DOHH2 (cell line): ENCODE results near the gene FCGBP.

Experiments
- H3F3A ChIP-seq: fragments of 200-600 bp; sonication (generic), shearing (Covaris generic); 2 replicates; pipeline ENCODE4 v1.6.0; 2016; ENCODE audit warnings: antibody characterized with exemption, mild to moderate bottlenecking; ENCODE audit not compliant: control insufficient read depth, insufficient read depth
- H3K27ac ChIP-seq: fragments of 200-600 bp; sonication (generic); 2 replicates; pipeline ENCODE4 v1.5.1; 2014; ENCODE audit warnings: low read depth, mild to moderate bottlenecking, low read length, moderate library complexity
- H3K27me3 ChIP-seq: fragments of 200-600 bp; sonication (generic); 2 replicates; pipeline ENCODE4 v1.6.1; 2014; ENCODE audit warnings: mild to moderate bottlenecking, low read length, mixed read lengths; ENCODE audit not compliant: control insufficient read depth
- H3K36me3 ChIP-seq: fragments of 200-600 bp; sonication (generic); 2 replicates; pipeline ENCODE4 v1.6.1; 2014; ENCODE audit warnings: mild to moderate bottlenecking, low read length, moderate library complexity, mixed read lengths; ENCODE audit not compliant: control insufficient read depth
- H3K4me1 ChIP-seq: fragments of 200-600 bp; sonication (generic); 2 replicates; pipeline ENCODE4 v1.6.1; 2014; ENCODE audit warnings: mild to moderate bottlenecking, low read length, mixed read lengths; ENCODE audit not compliant: control insufficient read depth
- H3K4me2 ChIP-seq: fragments of 200-600 bp; sonication (generic); 2 replicates; pipeline ENCODE4 v1.6.0; 2014; ENCODE audit warnings: mild to moderate bottlenecking, low read length, moderate library complexity
- H3K4me3 ChIP-seq: fragments of 200-600 bp; sonication (generic); 2 replicates; pipeline ENCODE4 v1.5.1; 2014; ENCODE audit warnings: mild to moderate bottlenecking, low read length, mixed read lengths
- H3K79me2 ChIP-seq: fragments of 200-600 bp; sonication (generic); 2 replicates; pipeline ENCODE4 v1.6.1; 2014; ENCODE audit warnings: mild to moderate bottlenecking, low read length, mixed read lengths; ENCODE audit not compliant: control insufficient read depth
- H3K9me2 ChIP-seq: fragments of 200-600 bp; sonication (generic); replicated peaks from 2 replicates; pipeline ENCODE4 v1.6.1; 2014; ENCODE audit warnings: mild to moderate bottlenecking, low read length, mixed read lengths; ENCODE audit not compliant: control insufficient read depth
- H3K9me3 ChIP-seq: fragments of 200-600 bp; sonication (generic); 2 replicates; pipeline ENCODE4 v1.6.1; 2014; ENCODE audit warnings: antibody characterized with exemption, low read length, mixed read lengths; ENCODE audit not compliant: control insufficient read depth, insufficient read depth
- H4K20me1 ChIP-seq: fragments of 200-600 bp; sonication (generic); 2 replicates; pipeline ENCODE4 v1.6.0; 2014; ENCODE audit warnings: low read depth, mild to moderate bottlenecking, antibody characterized with exemption, low read length, moderate library complexity; ENCODE audit not compliant: control insufficient read depth, insufficient read depth
- EZH2phosphoT487 ChIP-seq: fragments of 200-600 bp; sonication (generic); IDR thresholded peaks from 2 replicates; pipeline ENCODE4 v1.6.1; 2017; ENCODE audit warnings: borderline replicate concordance, mild to moderate bottlenecking, antibody characterized with exemption, low read length, moderate library complexity, mixed read lengths
- TF ChIP-seq, protein P1 (sequence below): fragments of 200-600 bp; sonication (generic); IDR thresholded peaks from one replicate; pipeline ENCODE4 v1.5.1; 2014; ENCODE audit warnings: antibody characterized with exemption, mild to moderate bottlenecking, low read depth, low read length; ENCODE audit not compliant: poor library complexity, severe bottlenecking

FCGBP gene

DNA sequence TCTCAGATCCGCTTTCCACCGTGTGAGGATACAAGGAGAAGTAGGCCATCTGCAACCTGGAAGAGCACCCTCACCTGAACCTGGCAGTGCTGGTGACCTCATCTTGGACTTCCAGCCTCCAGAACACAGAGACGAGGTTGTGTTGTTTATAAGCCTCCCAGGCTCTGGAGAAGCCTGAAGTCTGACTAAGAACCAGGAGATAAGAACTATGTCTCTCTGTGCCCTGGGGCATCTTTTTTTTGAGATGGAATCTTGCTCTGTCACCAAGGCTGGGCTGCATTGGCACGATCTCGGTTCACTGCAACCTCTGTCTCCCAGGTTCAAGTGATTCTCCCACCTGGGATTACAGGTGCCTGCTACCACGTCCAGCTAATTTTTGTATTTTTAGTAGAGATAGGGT, 14.5 kb downstream of the FCGBP start:
- Histone ChIP-seq H3K4me2 (no peak overlapping the region), H3K9me2 (no peaks in the 10 kb centered on the region), H3K4me3 (no peak overlapping the region), H3K36me3 (no peaks in the 10 kb centered on the region), H3K9me3 (no peaks in the 10 kb centered on the region), H3K4me1 (no peaks in the 10 kb centered on the region), H3K27ac (no peak overlapping the region), H3F3A (no peaks in the 10 kb centered on the region), H3K27me3 (no peaks in the 10 kb centered on the region), H3K79me2 (no peaks in the 10 kb centered on the region), H4K20me1 (no peaks in the 10 kb centered on the region)
- TF ChIP-seq, protein P1, sequence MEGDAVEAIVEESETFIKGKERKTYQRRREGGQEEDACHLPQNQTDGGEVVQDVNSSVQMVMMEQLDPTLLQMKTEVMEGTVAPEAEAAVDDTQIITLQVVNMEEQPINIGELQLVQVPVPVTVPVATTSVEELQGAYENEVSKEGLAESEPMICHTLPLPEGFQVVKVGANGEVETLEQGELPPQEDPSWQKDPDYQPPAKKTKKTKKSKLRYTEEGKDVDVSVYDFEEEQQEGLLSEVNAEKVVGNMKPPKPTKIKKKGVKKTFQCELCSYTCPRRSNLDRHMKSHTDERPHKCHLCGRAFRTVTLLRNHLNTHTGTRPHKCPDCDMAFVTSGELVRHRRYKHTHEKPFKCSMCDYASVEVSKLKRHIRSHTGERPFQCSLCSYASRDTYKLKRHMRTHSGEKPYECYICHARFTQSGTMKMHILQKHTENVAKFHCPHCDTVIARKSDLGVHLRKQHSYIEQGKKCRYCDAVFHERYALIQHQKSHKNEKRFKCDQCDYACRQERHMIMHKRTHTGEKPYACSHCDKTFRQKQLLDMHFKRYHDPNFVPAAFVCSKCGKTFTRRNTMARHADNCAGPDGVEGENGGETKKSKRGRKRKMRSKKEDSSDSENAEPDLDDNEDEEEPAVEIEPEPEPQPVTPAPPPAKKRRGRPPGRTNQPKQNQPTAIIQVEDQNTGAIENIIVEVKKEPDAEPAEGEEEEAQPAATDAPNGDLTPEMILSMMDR = no peak
- no peak for TF ChIP-seq EZH2phosphoT487

DNA sequence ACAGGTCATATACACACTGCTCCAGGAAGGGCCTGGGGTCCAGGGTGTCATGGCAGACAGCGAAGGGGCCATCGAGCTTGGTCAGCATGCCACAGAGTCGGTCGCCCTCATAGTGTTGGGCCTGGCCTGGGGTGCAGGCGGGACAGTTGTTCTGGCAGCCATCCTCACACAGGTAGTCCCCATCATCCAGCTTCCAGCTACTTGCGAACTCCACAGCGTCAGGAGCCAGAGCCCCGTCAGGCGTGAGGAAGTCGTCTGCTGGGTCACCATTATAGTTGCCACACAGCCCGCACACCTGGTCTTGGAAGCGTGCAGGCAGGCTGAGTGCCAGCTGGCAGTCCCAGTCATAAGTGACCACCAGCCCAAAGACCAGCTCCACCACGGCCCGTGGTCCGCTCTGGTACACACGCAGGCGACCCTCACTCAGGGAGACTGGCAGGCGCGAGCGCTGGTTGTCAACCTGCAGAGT, 16.2 kb downstream of the FCGBP start:
- no peak for TF ChIP-seq EZH2phosphoT487
- TF ChIP-seq, protein P1 = no peak
- H3F3A ChIP-seq = no peaks in the 10 kb centered on the region
- no peaks in the 10 kb centered on the region for H3K9me3 ChIP-seq

DNA sequence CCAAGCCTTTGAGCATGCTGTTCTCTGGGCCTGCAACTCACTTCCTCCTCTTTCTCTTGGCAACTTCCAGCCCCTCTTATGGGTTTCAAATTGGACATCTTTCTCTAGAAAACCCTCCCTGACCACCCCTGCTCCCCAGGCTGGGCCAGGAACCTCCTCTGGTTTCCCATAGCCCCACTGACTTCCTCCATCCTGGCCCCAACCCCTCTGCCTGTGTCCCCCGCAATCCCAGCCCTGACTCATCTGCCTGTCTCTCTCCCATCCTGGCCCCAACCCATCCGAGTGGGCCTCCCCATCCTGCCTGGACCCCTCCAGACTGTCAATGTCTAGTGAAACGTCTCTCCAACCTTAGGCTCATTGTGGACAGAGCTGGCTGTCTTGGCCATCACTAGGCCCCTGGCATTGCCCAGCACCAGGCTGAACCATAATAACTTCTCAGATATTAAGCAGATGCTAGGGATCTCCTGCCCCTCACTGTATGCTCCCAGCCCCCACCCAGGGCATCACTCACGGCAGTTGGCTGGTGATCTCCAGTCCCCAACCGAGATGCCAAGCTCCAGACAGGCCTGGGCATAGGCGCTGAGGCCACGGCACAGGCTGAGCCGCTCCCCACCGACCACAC, 16.8 kb downstream of the FCGBP start:
- Histone ChIP-seq H3K4me2 (no peak overlapping the region), H3K27me3 (no peaks in the 10 kb centered on the region), H4K20me1 (no peaks in the 10 kb centered on the region), H3K4me1 (no peaks in the 10 kb centered on the region), H3K9me3 (no peaks in the 10 kb centered on the region), H3K36me3 (no peaks in the 10 kb centered on the region), H3K4me3 (no peak overlapping the region), H3K27ac (no peak overlapping the region), H3K79me2 (no peaks in the 10 kb centered on the region), H3K9me2 (no peaks in the 10 kb centered on the region), H3F3A (no peaks in the 10 kb centered on the region)
- TF ChIP-seq EZH2phosphoT487 = no peak
- TF ChIP-seq, protein P1 = no peak

More for the DNA sequence above, 16.2 kb downstream of the FCGBP start:
- Histone ChIP-seq H3K27ac (no peak overlapping the region), H3K9me2 (no peaks in the 10 kb centered on the region), H3K27me3 (no peaks in the 10 kb centered on the region), H3K36me3 (no peaks in the 10 kb centered on the region), H3K4me1 (no peaks in the 10 kb centered on the region), H3K4me3 (no peak overlapping the region), H3K79me2 (no peaks in the 10 kb centered on the region), H4K20me1 (no peaks in the 10 kb centered on the region), H3K4me2 (no peak overlapping the region)
